Keratinocyte (primary cell): Measurements from ENCODE around the gene PSMA8.

ENCODE experiments used
- EZH2 ChIP-seq: IDR thresholded peaks from one replicate; pipeline ENCODE4 v1.6.1; 2012; ENCODE audit warnings: inconsistent platforms, mild to moderate bottlenecking, low read length, moderate library complexity
- TF ChIP-seq, protein P1 (sequence below), 3 experiments: IDR thresholded peaks in 1 of 3; conservative IDR thresholded peaks in 1 of 3; optimal IDR thresholded peaks in 1 of 3; 2 replicates in 2 of 3; 3 replicates in 1 of 3; pipeline versions ENCODE3 to v1.5.1; 2011; ENCODE audit warnings: low read length in 3 of 3, mild to moderate bottlenecking in 3 of 3, moderate library complexity in 2 of 3, control low read depth in 1 of 3, inconsistent platforms in 1 of 3; ENCODE audit not compliant: insufficient read depth in 2 of 3; ENCODE audit errors: extremely low read depth in 1 of 3

GRCh38 chr18:26164571-26164970, 30.9 kb downstream of the PSMA8 start:
- TF ChIP-seq, protein P1, sequence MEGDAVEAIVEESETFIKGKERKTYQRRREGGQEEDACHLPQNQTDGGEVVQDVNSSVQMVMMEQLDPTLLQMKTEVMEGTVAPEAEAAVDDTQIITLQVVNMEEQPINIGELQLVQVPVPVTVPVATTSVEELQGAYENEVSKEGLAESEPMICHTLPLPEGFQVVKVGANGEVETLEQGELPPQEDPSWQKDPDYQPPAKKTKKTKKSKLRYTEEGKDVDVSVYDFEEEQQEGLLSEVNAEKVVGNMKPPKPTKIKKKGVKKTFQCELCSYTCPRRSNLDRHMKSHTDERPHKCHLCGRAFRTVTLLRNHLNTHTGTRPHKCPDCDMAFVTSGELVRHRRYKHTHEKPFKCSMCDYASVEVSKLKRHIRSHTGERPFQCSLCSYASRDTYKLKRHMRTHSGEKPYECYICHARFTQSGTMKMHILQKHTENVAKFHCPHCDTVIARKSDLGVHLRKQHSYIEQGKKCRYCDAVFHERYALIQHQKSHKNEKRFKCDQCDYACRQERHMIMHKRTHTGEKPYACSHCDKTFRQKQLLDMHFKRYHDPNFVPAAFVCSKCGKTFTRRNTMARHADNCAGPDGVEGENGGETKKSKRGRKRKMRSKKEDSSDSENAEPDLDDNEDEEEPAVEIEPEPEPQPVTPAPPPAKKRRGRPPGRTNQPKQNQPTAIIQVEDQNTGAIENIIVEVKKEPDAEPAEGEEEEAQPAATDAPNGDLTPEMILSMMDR (optimal IDR thresholded peaks at IDR 0.05 in 1 of 3, IDR thresholded peaks at IDR 0.05 in 1 of 3, conservative IDR thresholded peaks at IDR 0.05 in 1 of 3; ENCODE audit: extremely low read depth in 1 of 3, insufficient read depth in 2 of 3, low read length in 3 of 3) = no peak
- TF ChIP-seq EZH2 = no peak
